ENCODE results near the gene SP100. TPM values are rescaled to one million over a fixed set of nuclear protein-coding genes. Genes with fewer than 3 reads are reported as not detected.

The SP100 gene
- total and polyA plus RNA-seq, 2 of the 13 experiments (the other 11 are each of a cell fraction or from before 2014, with no cell fraction given) = 12.6 to 16.5 TPM

DNA sequence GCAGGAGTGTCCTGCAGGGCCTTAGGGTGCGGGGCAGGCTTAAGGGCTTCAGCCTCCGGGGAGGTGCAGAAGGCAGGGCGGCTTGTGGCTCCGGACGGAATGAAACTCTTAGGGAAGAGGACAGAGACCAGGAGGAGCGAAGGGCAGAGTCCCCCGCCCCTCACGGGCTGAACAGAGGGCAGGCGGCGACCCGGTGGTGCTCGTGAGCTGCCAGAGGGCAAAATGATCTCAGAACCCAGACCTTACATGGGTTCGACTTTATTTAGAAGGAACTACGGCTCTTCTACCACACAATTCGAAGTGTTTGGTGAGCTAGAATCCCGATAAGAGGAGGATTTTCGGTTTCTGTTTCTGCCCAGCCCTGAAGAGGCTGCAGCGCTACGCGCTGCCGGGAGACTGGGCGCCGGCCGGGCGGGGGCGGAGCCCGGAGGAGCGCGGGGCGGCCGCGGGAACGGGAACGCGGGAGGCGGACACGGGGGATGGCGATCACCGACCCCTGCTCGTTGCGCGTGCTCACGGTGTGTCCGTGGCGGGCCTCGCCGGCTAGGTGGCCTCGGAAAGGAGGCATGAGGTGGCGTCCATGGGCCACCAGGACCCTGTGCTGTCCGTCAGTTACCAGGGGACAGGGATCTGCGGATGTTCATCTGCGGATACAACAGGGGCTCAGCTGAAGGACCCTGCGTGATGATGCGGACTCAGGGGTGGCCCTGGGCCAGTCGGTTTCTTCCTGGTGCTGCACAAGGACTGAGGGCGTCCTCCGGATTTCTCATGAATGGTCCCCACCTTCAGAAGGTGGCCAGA lies 4.2 kb upstream of the SP100 start (continued):
- TF ChIP-seq, protein P1, sequence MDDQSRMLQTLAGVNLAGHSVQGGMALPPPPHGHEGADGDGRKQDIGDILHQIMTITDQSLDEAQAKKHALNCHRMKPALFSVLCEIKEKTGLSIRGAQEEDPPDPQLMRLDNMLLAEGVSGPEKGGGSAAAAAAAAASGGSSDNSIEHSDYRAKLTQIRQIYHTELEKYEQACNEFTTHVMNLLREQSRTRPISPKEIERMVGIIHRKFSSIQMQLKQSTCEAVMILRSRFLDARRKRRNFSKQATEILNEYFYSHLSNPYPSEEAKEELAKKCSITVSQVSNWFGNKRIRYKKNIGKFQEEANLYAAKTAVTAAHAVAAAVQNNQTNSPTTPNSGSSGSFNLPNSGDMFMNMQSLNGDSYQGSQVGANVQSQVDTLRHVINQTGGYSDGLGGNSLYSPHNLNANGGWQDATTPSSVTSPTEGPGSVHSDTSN (CRISPR knock-in tag; IDR thresholded peaks at IDR 0.05; ENCODE audit: borderline replicate concordance) = no peak
- TF ChIP-seq, protein P2, sequence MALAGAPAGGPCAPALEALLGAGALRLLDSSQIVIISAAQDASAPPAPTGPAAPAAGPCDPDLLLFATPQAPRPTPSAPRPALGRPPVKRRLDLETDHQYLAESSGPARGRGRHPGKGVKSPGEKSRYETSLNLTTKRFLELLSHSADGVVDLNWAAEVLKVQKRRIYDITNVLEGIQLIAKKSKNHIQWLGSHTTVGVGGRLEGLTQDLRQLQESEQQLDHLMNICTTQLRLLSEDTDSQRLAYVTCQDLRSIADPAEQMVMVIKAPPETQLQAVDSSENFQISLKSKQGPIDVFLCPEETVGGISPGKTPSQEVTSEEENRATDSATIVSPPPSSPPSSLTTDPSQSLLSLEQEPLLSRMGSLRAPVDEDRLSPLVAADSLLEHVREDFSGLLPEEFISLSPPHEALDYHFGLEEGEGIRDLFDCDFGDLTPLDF (CRISPR knock-in tag; IDR thresholded peaks at IDR 0.05) = peak; percentile 62; the same call in 1 of the 2 replicates
- TF ChIP-seq EHMT2 (IDR thresholded peaks at IDR 0.05; ENCODE audit: borderline replicate concordance, low read depth, low read length) (no peak), ZNF724P (CRISPR knock-in tag; IDR thresholded peaks at IDR 0.05; ENCODE audit: borderline replicate concordance) (peak; percentile 83; the same call in 1 of the 2 replicates), POLR2G (IDR thresholded peaks at IDR 0.05; ENCODE audit: low read depth, low read length) (peak; percentile 92), ZNF225 (CRISPR knock-in tag; IDR thresholded peaks at IDR 0.05) (peak; percentile 88), ZBTB3 (CRISPR knock-in tag; IDR thresholded peaks at IDR 0.05; ENCODE audit: borderline replicate concordance, low read depth) (no peak), ZSCAN31 (CRISPR knock-in tag; IDR thresholded peaks at IDR 0.05; ENCODE audit: low read depth) (peak; percentile 74; the same call in 1 of the 2 replicates), POLR2AphosphoS5 (IDR thresholded peaks at IDR 0.05; ENCODE audit: low read depth, low read length) (peak; percentile 79; the same call in 1 of the 2 replicates), ZNF17 (CRISPR knock-in tag; IDR thresholded peaks at IDR 0.05) (no peak), HHEX (CRISPR knock-in tag; IDR thresholded peaks at IDR 0.05) (no peak), ZNF629 (CRISPR knock-in tag; conservative IDR thresholded peaks at IDR 0.05) (peak; percentile 34; the same call in 1 of the 2 replicates), ZNF451 (CRISPR knock-in tag; IDR thresholded peaks at IDR 0.05) (no peak), ZSCAN22 (CRISPR knock-in tag; IDR thresholded peaks at IDR 0.05) (no peak), CREB1 (IDR thresholded peaks at IDR 0.05) (no peak), CREB1 (CRISPR knock-in tag; IDR thresholded peaks at IDR 0.05) (no peak), PHF21A (CRISPR knock-in tag; IDR thresholded peaks at IDR 0.05) (peak; percentile 65), ZSCAN9 (CRISPR knock-in tag; IDR thresholded peaks at IDR 0.05; ENCODE audit: borderline replicate concordance) (peak; percentile 74), ZNF333 (CRISPR knock-in tag; IDR thresholded peaks at IDR 0.05; ENCODE audit: borderline replicate concordance) (0 out of 2 replicates have a peak, but pooled peaks have one; percentile 87), NPAS2 (CRISPR knock-in tag; IDR thresholded peaks at IDR 0.05; ENCODE audit: borderline replicate concordance) (no peak), FOXA3 (CRISPR knock-in tag; IDR thresholded peaks at IDR 0.05) (no peak; the same call in 1 of the 2 replicates), PRPF4 (IDR thresholded peaks at IDR 0.05; ENCODE audit: low read depth, low read length, poor library complexity, severe bottlenecking) (no peak), ETV5 (CRISPR knock-in tag; IDR thresholded peaks at IDR 0.05; ENCODE audit: borderline replicate concordance) (0 out of 2 replicates have a peak, but pooled peaks have one; percentile 7), ZNF34 (CRISPR knock-in tag; IDR thresholded peaks at IDR 0.05; ENCODE audit: borderline replicate concordance) (no peak), FOXK1 (CRISPR knock-in tag; IDR thresholded peaks at IDR 0.05; ENCODE audit: borderline replicate concordance, low read depth) (no peak)
- TF ChIP-seq, protein P3, sequence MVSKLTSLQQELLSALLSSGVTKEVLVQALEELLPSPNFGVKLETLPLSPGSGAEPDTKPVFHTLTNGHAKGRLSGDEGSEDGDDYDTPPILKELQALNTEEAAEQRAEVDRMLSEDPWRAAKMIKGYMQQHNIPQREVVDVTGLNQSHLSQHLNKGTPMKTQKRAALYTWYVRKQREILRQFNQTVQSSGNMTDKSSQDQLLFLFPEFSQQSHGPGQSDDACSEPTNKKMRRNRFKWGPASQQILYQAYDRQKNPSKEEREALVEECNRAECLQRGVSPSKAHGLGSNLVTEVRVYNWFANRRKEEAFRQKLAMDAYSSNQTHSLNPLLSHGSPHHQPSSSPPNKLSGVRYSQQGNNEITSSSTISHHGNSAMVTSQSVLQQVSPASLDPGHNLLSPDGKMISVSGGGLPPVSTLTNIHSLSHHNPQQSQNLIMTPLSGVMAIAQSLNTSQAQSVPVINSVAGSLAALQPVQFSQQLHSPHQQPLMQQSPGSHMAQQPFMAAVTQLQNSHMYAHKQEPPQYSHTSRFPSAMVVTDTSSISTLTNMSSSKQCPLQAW (CRISPR knock-in tag; IDR thresholded peaks at IDR 0.05) = no peak
- TF ChIP-seq, protein P4, sequence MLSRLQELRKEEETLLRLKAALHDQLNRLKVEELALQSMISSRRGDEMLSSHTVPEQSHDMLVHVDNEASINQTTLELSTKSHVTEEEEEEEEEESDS (CRISPR knock-in tag; IDR thresholded peaks at IDR 0.05; ENCODE audit: borderline replicate concordance) = no peak

Data from HepG2 (cell line).